ENCODE measurements around the gene DBP.

The DBP gene

GRCh38 chr19:48627201-48627864 lies 9.8 kb downstream of the DBP start:
- no peak for DNase-seq (ENCODE audit: low read depth)

- DNase-seq (ENCODE audit: low read depth), result no peak
Observed at GRCh38 chr19:48625891-48626327, 11.3 kb downstream of the DBP start.

- no peak for DNase-seq (ENCODE audit: low read depth)
Observed at GRCh38 chr19:48624791-48625723, 12.1 kb downstream of the DBP start.

- DNase-seq (ENCODE audit: low read depth), result peak; percentile 94
Observed at GRCh38 chr19:48624067-48624594, 13.0 kb downstream of the DBP start.

- DNase-seq (ENCODE audit: low read depth), result no peak
Observed at GRCh38 chr19:48623556-48624066, 13.6 kb downstream of the DBP start.

- DNase-seq (ENCODE audit: low read depth), result no peak
Observed at GRCh38 chr19:48619692-48620585, 17.2 kb downstream of the DBP start.

- peak; percentile 99 for DNase-seq (ENCODE audit: low read depth)
Observed at GRCh38 chr19:48618916-48619691, 18.1 kb downstream of the DBP start, which contains the start of the genes RPL18 and SPHK2. RPL18 (minus strand) TSS chr19:48619178; CDS start chr19:48619143, 35 bp downstream. SPHK2 (plus strand) TSS chr19:48619506; CDS start chr19:48620515, 1,009 bp downstream.

- DNase-seq (ENCODE audit: low read depth), result no peak
Observed at GRCh38 chr19:48618278-48618915, 18.8 kb downstream of the DBP start.

GRCh38 chr19:48617146-48617937 lies 19.8 kb downstream of the DBP start:
- no peak for DNase-seq (ENCODE audit: low read depth)

- no peak for DNase-seq (ENCODE audit: low read depth)
Observed at GRCh38 chr19:48616491-48617056, 20.6 kb downstream of the DBP start.

- DNase-seq (ENCODE audit: low read depth), result no peak
Observed at GRCh38 chr19:48616041-48616436, 21.1 kb downstream of the DBP start.

GRCh38 chr19:48615231-48616040 lies 21.7 kb downstream of the DBP start:
- DNase-seq (ENCODE audit: low read depth), result no peak

GRCh38 chr19:48614436-48615230 lies 22.5 kb downstream of the DBP start, which contains the start of gene FAM83E:
FAM83E (minus strand) TSS chr19:48615076; CDS start chr19:48613372, 1,704 bp downstream.
- DNase-seq (ENCODE audit: low read depth), result no peak

GRCh38 chr19:48613852-48614435 lies 23.2 kb downstream of the DBP start:
- DNase-seq (ENCODE audit: low read depth), result no peak

- DNase-seq (ENCODE audit: low read depth), result no peak
Observed at GRCh38 chr19:48613024-48613851, 23.9 kb downstream of the DBP start.

GRCh38 chr19:48611872-48612271 lies 25.3 kb downstream of the DBP start:
- no peak for DNase-seq (ENCODE audit: low read depth)
